Natural killer cell (primary cell): Measurements from ENCODE around the gene HYDIN. TPM values are rescaled to one million over a fixed set of nuclear protein-coding genes. Genes with fewer than 3 reads are reported as not detected.

ENCODE experiments used
- ATAC-seq, 3 donors: fragments of 150-1000 bp in 2 of 3; fragments of 200-7000 bp in 1 of 3; cut with Tn5 transposase; 1 replicate in 1 of 3; 2 replicates in 2 of 3; pipeline ENCODE4 v1.10.0; 2021; ENCODE audit warnings: mild to moderate bottlenecking in 2 of 3, moderate library complexity in 2 of 3
- DNase-seq, 2 donors: peaks; one replicate each; pipeline versions ENCODE4 v3.0.0 to v3.0.0-alpha.2; 2013 to 2021; ENCODE audit warnings: mixed read lengths in 1 of 2
- H3K27ac ChIP-seq: one replicate; pipeline ENCODE4 v1.5.1; 2013; ENCODE audit warnings: mild to moderate bottlenecking, low read length
- H3K27me3 ChIP-seq: one replicate; pipeline ENCODE4 v1.6.1; 2013; ENCODE audit warnings: low read length; ENCODE audit not compliant: control insufficient read depth, insufficient read depth
- H3K36me3 ChIP-seq: one replicate; pipeline ENCODE4 v1.6.1; 2013; ENCODE audit warnings: low read length; ENCODE audit not compliant: control insufficient read depth, insufficient read depth
- H3K4me1 ChIP-seq: one replicate; pipeline ENCODE4 v1.6.1; 2013; ENCODE audit warnings: low read length; ENCODE audit not compliant: control insufficient read depth, insufficient read depth
- H3K4me3 ChIP-seq: one replicate; pipeline ENCODE4 v1.5.1; 2013; ENCODE audit warnings: low read length
- H3K9me3 ChIP-seq: one replicate; pipeline ENCODE4 v1.6.1; 2013; ENCODE audit warnings: low read length; ENCODE audit not compliant: control insufficient read depth, insufficient read depth
- H3K27ac Mint-ChIP-seq, 2 donors: one replicate each; pipeline ENCODE4 v1.8.0; 2022; ENCODE audit warnings: mild to moderate bottlenecking in 2 of 2, mixed read lengths in 2 of 2, moderate library complexity in 1 of 2
- H3K27me3 Mint-ChIP-seq, 2 donors: one replicate each; pipeline ENCODE4 v1.8.0; 2022; ENCODE audit warnings: low read depth in 2 of 2, mixed read lengths in 2 of 2
- H3K36me3 Mint-ChIP-seq: one replicate; pipeline ENCODE4 v1.8.0; 2022; ENCODE audit warnings: mixed read lengths
- H3K4me1 Mint-ChIP-seq, 2 donors: one replicate each; pipeline ENCODE4 v1.8.0; 2022; ENCODE audit warnings: mixed read lengths in 2 of 2
- H3K4me3 Mint-ChIP-seq: one replicate; pipeline ENCODE4 v1.8.0; 2022; ENCODE audit warnings: mild to moderate bottlenecking, moderate library complexity, mixed read lengths
- H3K9me3 Mint-ChIP-seq, 2 donors: one replicate each; pipeline ENCODE4 v1.8.0; 2022; ENCODE audit warnings: mixed read lengths in 2 of 2
- WGBS: methylation state at CpG from one replicate; pipeline ENCODE4 v1.1.7; 2013; ENCODE audit warnings: missing lambda C conversion rate; ENCODE audit not compliant: insufficient coverage; 5-methylcytosine and 5-hydroxymethylcytosine counted together
- intact Hi-C: fragments of 100-400 bp; cut with micrococcal nuclease; formaldehyde crosslinking; loops from one replicate; pipeline ENCODE4 v1.14.2; 2022
- total RNA-seq, 4 donors: library from RNA; stranded (reverse); fragments of 120-200 nt in 1 of 4; gene quantifications; one replicate each; pipeline versions ENCODE4 v1.2.3 to v1.2.4, GENCODE V29; 2013 to 2022
- TF ChIP-seq, protein P1 (sequence below): fragments of 200-600 bp; IDR thresholded peaks from one replicate; pipeline ENCODE4 v1.8.0; 2022; ENCODE audit warnings: antibody characterized with exemption

HYDIN gene
- total RNA-seq, 3 donors from 2014 or later (not counting 1 experiment from before 2014, with no cell fraction given) = 0.43 to 1.1 (median 0.82) TPM

DNA sequence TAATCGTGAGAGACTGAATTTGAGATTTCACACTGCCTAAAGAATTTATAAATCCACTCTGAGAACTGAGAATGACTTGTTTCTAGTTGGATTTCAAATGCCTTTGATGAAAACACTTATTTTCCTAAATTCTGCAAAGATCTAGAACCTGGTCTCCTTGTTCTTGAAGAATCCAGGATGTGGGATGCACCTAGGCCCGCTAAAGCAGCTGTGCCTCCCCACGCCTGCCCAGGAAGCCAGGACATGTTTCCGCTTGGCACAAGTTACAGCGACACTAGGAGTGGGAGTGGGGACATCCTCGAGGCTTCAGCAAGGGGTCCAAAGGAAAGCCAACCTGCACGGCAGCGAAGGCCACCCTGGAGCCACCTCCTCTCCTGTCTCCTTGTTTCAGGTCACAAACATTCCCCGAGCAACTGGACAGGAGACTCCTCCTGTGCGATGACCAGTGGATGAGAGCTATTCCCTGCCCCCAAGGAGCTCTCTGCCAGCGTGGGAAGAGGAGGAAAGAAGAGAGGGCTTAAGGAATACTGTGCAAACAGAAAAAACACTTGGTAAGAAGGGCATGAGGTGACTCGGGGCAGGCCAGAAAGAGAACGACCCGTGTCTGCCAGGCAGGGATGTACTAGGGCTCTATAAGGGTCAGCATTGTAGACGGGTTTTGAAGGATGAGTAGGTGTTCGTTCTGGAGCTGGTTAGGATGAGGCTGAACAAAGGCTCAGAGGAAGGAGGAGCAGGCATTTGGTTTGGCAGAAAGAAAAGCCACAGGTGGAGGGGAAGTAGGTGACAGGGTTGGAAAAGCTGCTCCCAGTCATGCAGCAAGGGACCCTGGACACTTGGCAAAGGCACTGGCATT lies 440.7 kb downstream of the HYDIN start:
- TF ChIP-seq, protein P1, sequence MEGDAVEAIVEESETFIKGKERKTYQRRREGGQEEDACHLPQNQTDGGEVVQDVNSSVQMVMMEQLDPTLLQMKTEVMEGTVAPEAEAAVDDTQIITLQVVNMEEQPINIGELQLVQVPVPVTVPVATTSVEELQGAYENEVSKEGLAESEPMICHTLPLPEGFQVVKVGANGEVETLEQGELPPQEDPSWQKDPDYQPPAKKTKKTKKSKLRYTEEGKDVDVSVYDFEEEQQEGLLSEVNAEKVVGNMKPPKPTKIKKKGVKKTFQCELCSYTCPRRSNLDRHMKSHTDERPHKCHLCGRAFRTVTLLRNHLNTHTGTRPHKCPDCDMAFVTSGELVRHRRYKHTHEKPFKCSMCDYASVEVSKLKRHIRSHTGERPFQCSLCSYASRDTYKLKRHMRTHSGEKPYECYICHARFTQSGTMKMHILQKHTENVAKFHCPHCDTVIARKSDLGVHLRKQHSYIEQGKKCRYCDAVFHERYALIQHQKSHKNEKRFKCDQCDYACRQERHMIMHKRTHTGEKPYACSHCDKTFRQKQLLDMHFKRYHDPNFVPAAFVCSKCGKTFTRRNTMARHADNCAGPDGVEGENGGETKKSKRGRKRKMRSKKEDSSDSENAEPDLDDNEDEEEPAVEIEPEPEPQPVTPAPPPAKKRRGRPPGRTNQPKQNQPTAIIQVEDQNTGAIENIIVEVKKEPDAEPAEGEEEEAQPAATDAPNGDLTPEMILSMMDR = no peak
- H3K27ac ChIP-seq = no peak overlapping the region
- Mint-ChIP-seq H3K4me1 (peaks cover 19 to 46% of the 10 kb centered on the region in 2 donors), H3K27me3 (no peaks in the 10 kb centered on the region), H3K27ac (no peak overlapping the region), H3K36me3 (no peaks in the 10 kb centered on the region), H3K4me3 (no peak overlapping the region), H3K9me3 (no peaks in the 10 kb centered on the region)
- ATAC-seq = no peak
- intact Hi-C loops = no loop called here
- no peak for DNase-seq
- H3K36me3 ChIP-seq = peaks cover 22% of the 10 kb centered on the region
- no peak overlapping the region for H3K4me3 ChIP-seq
- H3K4me1 ChIP-seq = no peaks in the 10 kb centered on the region
- no peaks in the 10 kb centered on the region for H3K9me3 ChIP-seq
- 92% methylated on average over 16 of the region's 16 CpGs for WGBS
- H3K27me3 ChIP-seq = no peaks in the 10 kb centered on the region

GRCh38 chr16:70788668-70789594 lies 441.6 kb downstream of the HYDIN start:
- H3K4me1 Mint-ChIP-seq = peaks cover 19 to 42% of the 10 kb centered on the region in 2 donors
- WGBS = 96% methylated on average over 18 of the region's 18 CpGs
- Histone ChIP-seq H3K27ac (no peak overlapping the region), H3K4me3 (no peak overlapping the region), H3K27me3 (no peaks in the 10 kb centered on the region), H3K4me1 (no peaks in the 10 kb centered on the region), H3K36me3 (peaks cover 30% of the 10 kb centered on the region), H3K9me3 (no peaks in the 10 kb centered on the region)
- H3K36me3 Mint-ChIP-seq = peaks cover 8% of the 10 kb centered on the region
- H3K9me3 Mint-ChIP-seq = no peaks in the 10 kb centered on the region
- no peaks in the 10 kb centered on the region for H3K27me3 Mint-ChIP-seq
- TF ChIP-seq, protein P1 = no peak
- DNase-seq = no peak
- no peak overlapping the region for H3K4me3 Mint-ChIP-seq
- intact Hi-C loops = no loop called here
- H3K27ac Mint-ChIP-seq = no peak overlapping the region
- ATAC-seq = no peak

- no peaks in the 10 kb centered on the region for H3K27me3 Mint-ChIP-seq
- no peaks in the 10 kb centered on the region for H3K27me3 ChIP-seq
- H3K27ac Mint-ChIP-seq = peak overlapping the region in 1 of 2 donors; percentile 52
- H3K9me3 Mint-ChIP-seq = no peaks in the 10 kb centered on the region
- no peak overlapping the region for H3K4me3 ChIP-seq
- peaks cover 16 to 28% of the 10 kb centered on the region in 2 donors for H3K4me1 Mint-ChIP-seq
- H3K4me1 ChIP-seq = no peaks in the 10 kb centered on the region
- H3K36me3 ChIP-seq = peaks cover 57% of the 10 kb centered on the region
- DNase-seq (no peak), ATAC-seq (no peak)
- H3K4me3 Mint-ChIP-seq = no peak overlapping the region
- TF ChIP-seq, protein P1 = no peak
- intact Hi-C loops = no loop called here
- H3K27ac ChIP-seq = no peak overlapping the region
- H3K36me3 Mint-ChIP-seq = peaks cover 13% of the 10 kb centered on the region
- no peaks in the 10 kb centered on the region for H3K9me3 ChIP-seq
- 95% methylated on average over 19 of the region's 19 CpGs for WGBS
Measured at GRCh38 chr16:70786020-70786755, 444.3 kb downstream of the HYDIN start.
